ENCODE results near the gene VDAC2.

- TF ChIP-seq, protein P1, sequence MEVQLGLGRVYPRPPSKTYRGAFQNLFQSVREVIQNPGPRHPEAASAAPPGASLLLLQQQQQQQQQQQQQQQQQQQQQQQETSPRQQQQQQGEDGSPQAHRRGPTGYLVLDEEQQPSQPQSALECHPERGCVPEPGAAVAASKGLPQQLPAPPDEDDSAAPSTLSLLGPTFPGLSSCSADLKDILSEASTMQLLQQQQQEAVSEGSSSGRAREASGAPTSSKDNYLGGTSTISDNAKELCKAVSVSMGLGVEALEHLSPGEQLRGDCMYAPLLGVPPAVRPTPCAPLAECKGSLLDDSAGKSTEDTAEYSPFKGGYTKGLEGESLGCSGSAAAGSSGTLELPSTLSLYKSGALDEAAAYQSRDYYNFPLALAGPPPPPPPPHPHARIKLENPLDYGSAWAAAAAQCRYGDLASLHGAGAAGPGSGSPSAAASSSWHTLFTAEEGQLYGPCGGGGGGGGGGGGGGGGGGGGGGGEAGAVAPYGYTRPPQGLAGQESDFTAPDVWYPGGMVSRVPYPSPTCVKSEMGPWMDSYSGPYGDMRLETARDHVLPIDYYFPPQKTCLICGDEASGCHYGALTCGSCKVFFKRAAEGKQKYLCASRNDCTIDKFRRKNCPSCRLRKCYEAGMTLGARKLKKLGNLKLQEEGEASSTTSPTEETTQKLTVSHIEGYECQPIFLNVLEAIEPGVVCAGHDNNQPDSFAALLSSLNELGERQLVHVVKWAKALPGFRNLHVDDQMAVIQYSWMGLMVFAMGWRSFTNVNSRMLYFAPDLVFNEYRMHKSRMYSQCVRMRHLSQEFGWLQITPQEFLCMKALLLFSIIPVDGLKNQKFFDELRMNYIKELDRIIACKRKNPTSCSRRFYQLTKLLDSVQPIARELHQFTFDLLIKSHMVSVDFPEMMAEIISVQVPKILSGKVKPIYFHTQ (CRISPR knock-in tag; IDR thresholded peaks at IDR 0.05): no peak
- peak; percentile 76 for TF ChIP-seq CTCF (IDR thresholded peaks at IDR 0.05)
- TF ChIP-seq SP1 (CRISPR knock-in tag; conservative IDR thresholded peaks at IDR 0.05): no peak
Measured at GRCh38 chr10:75230600-75231038, 20.0 kb downstream of the VDAC2 start.
